Trophoblast cell (in vitro differentiated cells and primary cell): ENCODE data around the gene AFMID.

Source experiments
- DNase-seq, 2 donors: peaks; one replicate each; pipeline ENCODE4 v3.0.0-alpha.2; 2016
- H2AFZ ChIP-seq: 2 replicates; pipeline ENCODE4 v1.6.1; 2013; ENCODE audit warnings: low read length, moderate library complexity, mild to moderate bottlenecking; ENCODE audit not compliant: insufficient read depth, poor library complexity
- H2AK5ac ChIP-seq: 2 replicates; pipeline ENCODE4 v1.6.1; 2013; ENCODE audit warnings: mild to moderate bottlenecking, low read length
- H2BK120ac ChIP-seq: 2 replicates; pipeline ENCODE4 v1.6.1; 2013; ENCODE audit warnings: low read length, mild to moderate bottlenecking, moderate library complexity; ENCODE audit not compliant: insufficient read depth, poor library complexity
- H2BK12ac ChIP-seq: 2 replicates; pipeline ENCODE4 v1.6.1; 2013; ENCODE audit warnings: mild to moderate bottlenecking, low read length, moderate library complexity
- H2BK5ac ChIP-seq: 2 replicates; pipeline ENCODE4 v1.6.1; 2013; ENCODE audit warnings: low read length, low read depth, moderate library complexity, mild to moderate bottlenecking; ENCODE audit not compliant: poor library complexity
- H3K14ac ChIP-seq: 2 replicates; pipeline ENCODE4 v1.6.1; 2013; ENCODE audit warnings: mild to moderate bottlenecking, low read length
- H3K18ac ChIP-seq: 2 replicates; pipeline ENCODE4 v1.6.1; 2013; ENCODE audit warnings: mild to moderate bottlenecking, low read length
- H3K23ac ChIP-seq: 2 replicates; pipeline ENCODE4 v1.6.1; 2013; ENCODE audit warnings: low read length
- H3K27ac ChIP-seq: 2 replicates; pipeline ENCODE4 v1.5.1; 2013; ENCODE audit warnings: low read depth, mild to moderate bottlenecking, inconsistent platforms, low read length, moderate library complexity
- H3K27me3 ChIP-seq: 2 replicates; pipeline ENCODE4 v1.6.1; 2013; ENCODE audit warnings: inconsistent platforms, mild to moderate bottlenecking, low read length, moderate library complexity; ENCODE audit not compliant: insufficient read depth
- H3K36me3 ChIP-seq, 2 experiments: 1 replicate in 1 of 2; 2 replicates in 1 of 2; pipeline ENCODE4 v1.6.1; 2013; ENCODE audit warnings: low read length in 2 of 2, mild to moderate bottlenecking in 2 of 2, moderate library complexity in 1 of 2; ENCODE audit not compliant: insufficient read depth in 2 of 2, control insufficient read depth in 1 of 2
- H3K4ac ChIP-seq: 2 replicates; pipeline ENCODE4 v1.6.1; 2013; ENCODE audit warnings: low read depth, mild to moderate bottlenecking, low read length, moderate library complexity
- H3K4me1 ChIP-seq, 2 experiments: 1 replicate in 1 of 2; 2 replicates in 1 of 2; pipeline ENCODE4 v1.6.1; 2013; ENCODE audit warnings: low read length in 2 of 2, mild to moderate bottlenecking in 2 of 2, moderate library complexity in 1 of 2; ENCODE audit not compliant: insufficient read depth in 2 of 2, control insufficient read depth in 1 of 2
- H3K4me2 ChIP-seq: 2 replicates; pipeline ENCODE4 v1.6.1; 2013; ENCODE audit warnings: inconsistent platforms, mild to moderate bottlenecking, low read length, moderate library complexity
- H3K4me3 ChIP-seq: 2 replicates; pipeline ENCODE4 v1.5.1; 2013; ENCODE audit warnings: mild to moderate bottlenecking, low read depth, low read length, inconsistent platforms
- H3K79me1 ChIP-seq: one replicate; pipeline ENCODE4 v1.6.1; 2013; ENCODE audit warnings: low read length
- H3K79me2 ChIP-seq: 2 replicates; pipeline ENCODE4 v1.6.1; 2013; ENCODE audit warnings: low read length, mild to moderate bottlenecking; ENCODE audit not compliant: control insufficient read depth, insufficient read depth, poor library complexity
- H3K9ac ChIP-seq: 2 replicates; pipeline ENCODE4 v1.6.1; 2013; ENCODE audit warnings: mild to moderate bottlenecking, low read length
- H3K9me3 ChIP-seq: 2 replicates; pipeline ENCODE4 v1.6.1; 2013; ENCODE audit warnings: low read depth, mild to moderate bottlenecking, control low read depth, inconsistent platforms, low read length; ENCODE audit not compliant: insufficient read depth
- H4K12ac ChIP-seq: 2 replicates; pipeline ENCODE4 v1.6.1; 2013; ENCODE audit warnings: low read depth, mild to moderate bottlenecking, low read length, moderate library complexity
- H4K8ac ChIP-seq: 2 replicates; pipeline ENCODE4 v1.6.1; 2013; ENCODE audit warnings: low read depth, mild to moderate bottlenecking, low read length, moderate library complexity
- H4K91ac ChIP-seq: one replicate; pipeline ENCODE4 v1.6.1; 2013; ENCODE audit warnings: low read depth, mild to moderate bottlenecking, low read length, moderate library complexity
- WGBS: extraction: QIAGEN DNeasy Blood & Tissue Kit; methylation state at CpG from one replicate; pipeline ENCODE4 v1.1.7; 2013; ENCODE audit warnings: missing lambda C conversion rate; ENCODE audit not compliant: insufficient read length, insufficient coverage; ENCODE audit errors: extremely low coverage; 5-methylcytosine and 5-hydroxymethylcytosine counted together

AFMID gene

DNA sequence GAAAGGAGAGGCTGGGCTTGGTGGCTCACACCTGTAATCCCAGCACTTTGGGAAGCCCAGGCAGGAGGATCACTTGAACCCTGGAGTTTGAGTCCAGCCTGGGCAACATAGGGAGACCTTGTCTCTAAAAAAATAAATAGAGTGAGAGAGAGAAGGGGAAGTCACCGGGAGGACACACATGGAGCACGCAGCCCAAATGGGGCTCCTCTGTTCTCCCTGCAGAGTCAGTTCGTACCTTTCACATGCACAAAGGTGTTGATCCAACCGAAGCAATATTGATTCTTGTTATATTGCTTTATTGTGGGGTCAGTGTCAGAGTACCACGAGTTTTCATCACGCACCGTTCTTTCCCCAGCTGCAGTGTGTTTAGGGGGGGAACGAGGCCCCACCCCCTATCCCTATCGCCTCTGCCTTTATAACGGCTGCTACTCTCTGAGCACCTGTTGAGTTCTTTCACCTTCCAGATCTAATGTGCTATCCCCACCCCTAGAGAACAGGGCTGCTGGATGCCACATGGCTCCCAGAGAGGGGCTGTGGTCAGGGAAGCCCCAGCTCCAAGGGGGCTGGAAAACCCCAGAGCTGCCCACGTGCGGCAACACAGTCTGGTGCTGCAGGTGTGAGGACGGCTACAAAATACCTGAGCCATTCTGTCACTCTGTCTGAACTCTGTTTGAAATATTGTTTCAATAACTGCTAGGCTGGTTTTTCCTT lies 43.2 kb downstream of the AFMID start:
- H3K23ac ChIP-seq = no peak overlapping the region
- H3K79me2 ChIP-seq = no peaks in the 10 kb centered on the region
- no CpG with 5 or more reads among the region's 13 CpGs for WGBS

DNA sequence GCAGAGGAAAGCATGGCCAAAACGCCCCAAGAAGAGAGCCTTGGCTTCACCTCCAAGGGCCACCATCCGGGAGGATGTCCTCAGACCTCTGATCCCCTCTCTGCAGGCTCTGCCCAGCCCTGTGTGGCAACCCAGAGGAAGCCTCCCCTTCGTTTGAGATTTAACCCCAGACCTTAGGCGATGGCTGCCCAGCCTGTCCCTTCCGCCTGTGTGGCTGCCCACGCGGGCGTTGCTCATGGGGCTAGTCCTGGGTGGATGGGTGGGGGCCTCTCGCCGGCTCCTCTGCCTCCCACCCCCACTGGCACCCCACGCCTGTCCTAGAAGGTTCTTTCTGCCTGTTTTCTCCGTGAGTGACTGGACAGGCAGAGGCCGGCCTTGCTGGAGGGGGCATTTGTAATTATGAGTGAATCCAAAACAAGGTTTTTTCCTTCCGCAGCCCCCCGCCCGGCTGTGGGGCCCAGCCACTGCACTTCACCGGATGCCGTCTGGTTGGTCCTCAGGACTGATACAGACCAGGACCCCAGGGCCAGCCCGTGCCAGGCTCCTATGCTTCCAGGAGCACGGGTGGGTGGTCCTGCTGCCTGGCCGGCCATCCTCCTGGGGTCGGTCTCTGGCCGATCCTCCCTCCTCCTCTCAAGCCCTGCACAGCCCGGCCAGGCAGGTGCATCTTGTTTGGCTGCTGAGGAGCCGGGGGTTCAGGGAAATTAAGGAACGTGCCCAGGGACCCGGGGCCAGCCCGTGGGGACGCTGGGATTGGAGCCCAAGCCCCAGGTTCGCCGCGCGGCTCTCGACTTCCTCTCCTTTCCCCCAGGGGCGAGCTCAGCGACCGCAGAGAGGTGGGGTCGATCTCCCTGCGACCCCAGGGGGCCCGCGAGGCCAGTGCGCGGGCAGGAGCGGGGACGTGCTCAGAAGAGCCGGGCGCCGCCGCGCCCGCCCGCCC lies 44.1 kb downstream of the AFMID start, which contains the start of gene TMEM235:
Gene TMEM235 (plus strand): TSS at position 636 of the 940 bp plus-strand sequence. CDS start 393 bp downstream, outside the sequence.
- no peaks in the 10 kb centered on the region for H3K36me3 ChIP-seq
- peak within 1 kb of the TSS; percentile 49 for H3K4me2 ChIP-seq
- peaks cover 2% of the 10 kb centered on the region for H3K9me3 ChIP-seq
- no peak within 1 kb of the TSS for H3K27ac ChIP-seq
- H2BK5ac ChIP-seq = no peak within 1 kb of the TSS
- no peak within 1 kb of the TSS for H2BK120ac ChIP-seq
- peaks cover 0 to 5% of the 10 kb centered on the region in 2 experiments for H3K4me1 ChIP-seq
- no peak within 1 kb of the TSS for H3K14ac ChIP-seq
- no CpG with 5 or more reads among the region's 52 CpGs for WGBS
- H2AFZ ChIP-seq = no peak within 1 kb of the TSS
- H3K9ac ChIP-seq = no peak within 1 kb of the TSS
- H4K8ac ChIP-seq = no peak within 1 kb of the TSS
- no peaks in the 10 kb centered on the region for H3K79me2 ChIP-seq
- peaks cover 23% of the 10 kb centered on the region for H3K27me3 ChIP-seq
- H2BK12ac ChIP-seq = no peak within 1 kb of the TSS
- H3K18ac ChIP-seq = no peak within 1 kb of the TSS
- H4K91ac ChIP-seq = no peak within 1 kb of the TSS
- H3K79me1 ChIP-seq = no peaks in the 10 kb centered on the region
- no peak within 1 kb of the TSS for H3K4ac ChIP-seq
- no peak within 1 kb of the TSS for H2AK5ac ChIP-seq
- H4K12ac ChIP-seq = no peak within 1 kb of the TSS
- DNase-seq = no peak
- H3K23ac ChIP-seq = no peak within 1 kb of the TSS
- no peak within 1 kb of the TSS for H3K4me3 ChIP-seq

More for the DNA sequence above, 43.2 kb downstream of the AFMID start:
- H2BK5ac ChIP-seq = no peak overlapping the region
- H3K4me1 ChIP-seq = peaks cover 0 to 5% of the 10 kb centered on the region in 2 experiments
- no peak overlapping the region for H3K18ac ChIP-seq
- no peak overlapping the region for H2BK12ac ChIP-seq
- H3K36me3 ChIP-seq = no peaks in the 10 kb centered on the region
- H3K79me1 ChIP-seq = no peaks in the 10 kb centered on the region
- H3K14ac ChIP-seq = no peak overlapping the region
- H3K27me3 ChIP-seq = peaks cover 23% of the 10 kb centered on the region
- H4K8ac ChIP-seq = no peak overlapping the region
- no peak overlapping the region for H2AFZ ChIP-seq
- no peak overlapping the region for H3K4ac ChIP-seq
- no peak overlapping the region for H3K4me2 ChIP-seq
- peaks cover 2% of the 10 kb centered on the region for H3K9me3 ChIP-seq
- no peak overlapping the region for H2BK120ac ChIP-seq
- no peak overlapping the region for H4K12ac ChIP-seq
- H4K91ac ChIP-seq = no peak overlapping the region
- peak in 1 of 2 donors; percentile 6 for DNase-seq
- no peak overlapping the region for H3K4me3 ChIP-seq
- H3K27ac ChIP-seq = no peak overlapping the region
- H2AK5ac ChIP-seq = no peak overlapping the region
- H3K9ac ChIP-seq = no peak overlapping the region

DNA sequence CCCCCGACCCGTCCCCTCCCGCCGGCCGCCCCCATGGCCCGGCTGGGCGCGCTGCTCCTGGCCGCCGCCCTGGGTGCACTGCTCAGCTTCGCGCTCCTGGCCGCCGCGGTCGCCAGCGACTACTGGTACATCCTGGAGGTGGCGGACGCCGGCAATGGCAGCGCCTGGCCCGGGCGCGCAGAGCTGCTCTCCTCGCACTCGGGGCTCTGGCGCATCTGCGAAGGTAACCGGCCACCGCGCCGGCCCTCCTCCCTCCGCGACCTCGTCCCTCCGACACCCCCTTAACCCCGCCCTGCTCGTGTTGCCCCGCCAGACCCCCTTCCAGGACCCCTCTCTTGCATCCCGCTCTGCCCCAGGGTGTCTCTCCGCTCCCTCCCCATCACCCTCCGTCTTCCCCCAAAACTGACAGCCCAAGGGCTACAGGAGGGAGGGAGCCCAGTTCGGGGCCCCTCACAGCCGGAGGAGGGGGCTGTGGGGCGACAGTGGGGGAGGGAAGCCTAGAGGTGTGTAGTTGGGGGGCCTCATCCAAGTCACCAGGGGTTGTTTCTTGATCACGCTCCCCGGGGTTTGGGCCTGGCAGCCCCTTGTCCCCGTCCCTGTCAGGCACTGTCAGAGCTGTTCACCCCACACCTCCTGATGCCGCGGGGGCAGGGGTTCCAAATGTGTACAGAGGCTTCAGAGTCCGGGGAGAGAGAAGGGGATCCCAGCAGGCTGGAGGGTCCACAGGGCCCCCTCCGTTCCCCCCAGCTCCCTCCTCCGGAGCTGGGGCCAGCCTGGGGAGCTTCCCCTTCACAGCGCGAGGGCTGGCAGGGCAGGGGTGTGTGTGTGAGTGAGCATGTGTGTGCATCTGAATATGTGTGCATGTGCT lies 45.1 kb downstream of the AFMID start:
- Histone ChIP-seq H3K9ac (no peak overlapping the region), H3K9me3 (peaks cover 2% of the 10 kb centered on the region), H3K4me1 (peaks cover 0 to 5% of the 10 kb centered on the region in 2 experiments), H4K91ac (no peak overlapping the region), H3K14ac (no peak overlapping the region), H3K79me2 (no peaks in the 10 kb centered on the region), H3K79me1 (no peaks in the 10 kb centered on the region), H3K23ac (no peak overlapping the region), H4K12ac (no peak overlapping the region), H3K4ac (no peak overlapping the region), H2AK5ac (no peak overlapping the region), H2AFZ (no peak overlapping the region), H3K18ac (no peak overlapping the region), H2BK12ac (no peak overlapping the region), H3K27me3 (peaks cover 23% of the 10 kb centered on the region), H2BK120ac (no peak overlapping the region), H3K27ac (no peak overlapping the region), H2BK5ac (no peak overlapping the region), H3K4me2 (peak overlapping the region; percentile 21), H3K36me3 (no peaks in the 10 kb centered on the region), H4K8ac (no peak overlapping the region), H3K4me3 (no peak overlapping the region)
- WGBS = no CpG with 5 or more reads among the region's 55 CpGs
- no peak for DNase-seq

DNA sequence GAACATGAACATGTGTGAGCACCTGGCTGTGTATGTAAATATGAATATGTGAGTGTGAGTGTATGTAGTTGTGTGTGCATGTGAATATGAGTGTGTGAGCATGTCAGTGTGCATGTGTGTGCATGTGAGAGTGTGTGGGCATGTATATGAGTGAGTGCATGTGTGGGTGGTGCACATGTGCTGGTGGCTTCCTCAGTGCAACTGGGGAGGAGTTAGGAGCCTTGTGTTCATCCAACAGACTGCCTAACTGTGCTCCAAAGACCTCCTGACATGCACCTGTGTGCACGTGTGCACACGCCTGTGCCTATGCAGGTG lies 45.7 kb downstream of the AFMID start:
- peaks cover 2% of the 10 kb centered on the region for H3K9me3 ChIP-seq
- H3K4me2 ChIP-seq = no peak overlapping the region
- H3K14ac ChIP-seq = no peak overlapping the region
- H4K8ac ChIP-seq = no peak overlapping the region
- no peak overlapping the region for H3K4ac ChIP-seq
- H3K9ac ChIP-seq = no peak overlapping the region
- H3K27me3 ChIP-seq = peaks cover 23% of the 10 kb centered on the region
- H3K18ac ChIP-seq = no peak overlapping the region
- H3K36me3 ChIP-seq = no peaks in the 10 kb centered on the region
- no peak overlapping the region for H4K12ac ChIP-seq
- peaks cover 0 to 5% of the 10 kb centered on the region in 2 experiments for H3K4me1 ChIP-seq
- no peak overlapping the region for H2BK120ac ChIP-seq
- H3K79me2 ChIP-seq = no peaks in the 10 kb centered on the region
- no peak overlapping the region for H3K23ac ChIP-seq
- H2BK5ac ChIP-seq = no peak overlapping the region
- H3K79me1 ChIP-seq = no peaks in the 10 kb centered on the region
- no peak overlapping the region for H3K4me3 ChIP-seq
- no peak overlapping the region for H4K91ac ChIP-seq
- no peak overlapping the region for H2AFZ ChIP-seq
- WGBS = no CpG with 5 or more reads among the region's 2 CpGs
- DNase-seq = no peak
- H2BK12ac ChIP-seq = no peak overlapping the region
- no peak overlapping the region for H2AK5ac ChIP-seq
- H3K27ac ChIP-seq = no peak overlapping the region
